Measurements from ENCODE around the gene TULP3. TPM values are rescaled to one million over a fixed set of nuclear protein-coding genes. Genes with fewer than 3 reads are reported as not detected.

TULP3 gene
- total RNA-seq, 1 experiment from 2014 or later = 17.6 TPM

DNA sequence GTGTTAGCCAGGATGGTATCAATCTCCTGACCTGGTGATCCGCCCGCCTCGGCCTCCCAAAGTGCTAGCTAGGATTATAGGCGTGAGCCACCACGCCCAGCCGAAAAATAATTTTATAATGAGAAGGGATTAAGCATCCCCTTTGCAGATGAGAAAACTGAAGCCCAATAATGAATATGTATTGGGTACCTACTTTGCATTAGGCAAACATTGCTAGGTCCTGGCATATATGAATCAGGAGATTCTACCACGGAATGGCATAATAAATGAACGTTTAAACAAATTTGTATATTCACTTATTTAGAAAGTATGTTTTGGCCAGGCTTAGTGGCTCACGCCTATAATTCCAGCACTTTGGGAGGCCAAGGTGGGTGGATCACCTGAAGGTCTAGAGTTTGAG, 32.4 kb downstream of the TULP3 start:
- DNase-seq (ENCODE audit: extremely low read depth, low read depth) = no peak

DNA sequence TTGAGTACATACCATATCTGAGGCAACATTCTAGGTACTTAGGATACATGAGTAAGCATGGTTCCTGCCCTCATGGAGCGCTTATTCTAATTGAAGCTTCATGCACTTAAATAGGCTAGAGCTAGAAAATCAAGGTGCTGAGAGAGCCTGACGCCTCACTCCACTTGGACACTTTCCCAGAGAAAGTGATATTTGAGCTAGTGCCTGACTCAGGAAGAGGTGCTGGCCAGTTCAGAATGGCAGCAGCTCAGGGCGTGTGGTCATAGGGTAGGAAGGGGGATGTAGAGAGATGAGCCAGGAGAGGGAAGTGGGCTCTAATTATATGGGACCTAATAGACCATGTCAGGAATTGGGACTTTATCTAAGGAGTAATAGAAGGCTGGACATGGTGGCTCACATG, 33.3 kb downstream of the TULP3 start:
- no peak for DNase-seq (ENCODE audit: extremely low read depth, low read depth)

DNA sequence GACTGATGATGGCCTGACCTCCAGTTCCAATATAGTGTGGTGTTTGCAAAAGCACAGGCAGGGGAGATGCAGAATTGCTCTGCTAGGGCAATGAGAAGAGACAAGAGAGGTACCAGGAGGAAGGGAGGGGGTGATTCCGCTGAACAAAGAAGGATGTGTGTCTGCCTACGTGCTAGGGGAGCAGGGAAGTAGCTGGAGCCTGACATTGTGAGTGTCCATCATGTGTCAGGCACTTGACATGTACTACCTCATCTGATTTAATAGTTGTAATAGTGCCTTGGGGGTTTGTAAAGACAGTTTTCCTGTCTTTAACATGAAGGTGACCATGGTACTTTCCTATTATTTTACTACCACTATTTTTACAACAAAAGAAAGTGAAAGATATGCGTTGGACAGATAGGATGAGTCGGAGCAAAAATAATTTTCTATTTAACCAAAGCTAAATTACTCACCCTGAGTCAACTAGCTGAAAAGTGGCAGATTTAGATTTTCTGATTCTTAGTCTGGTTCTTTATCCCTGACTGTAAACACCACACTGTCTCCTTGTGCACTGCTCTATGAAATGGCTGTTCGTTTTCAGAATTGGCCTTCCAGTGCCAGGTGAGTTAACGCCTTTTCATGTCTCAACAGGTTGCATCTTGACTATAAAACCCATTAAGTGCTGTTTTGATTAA, 34.8 kb downstream of the TULP3 start:
- DNase-seq (ENCODE audit: extremely low read depth, low read depth) = no peak

DNA sequence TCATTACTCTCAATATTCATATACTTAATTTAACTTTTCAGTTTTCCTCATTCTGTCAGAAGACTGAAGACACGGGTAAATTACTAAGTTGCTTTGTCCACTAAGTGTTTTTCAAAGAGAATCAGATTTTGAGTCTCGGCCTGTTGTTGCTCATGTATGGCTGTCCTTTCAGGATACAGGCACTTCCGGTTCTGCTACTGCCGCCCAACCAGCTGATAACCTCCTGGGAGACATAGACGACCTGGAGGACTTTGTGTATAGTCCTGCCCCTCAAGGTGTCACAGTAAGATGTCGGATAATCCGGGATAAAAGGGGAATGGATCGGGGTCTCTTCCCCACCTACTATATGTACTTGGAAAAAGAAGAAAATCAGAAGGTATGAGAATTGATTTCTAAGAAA, 40.2 kb downstream of the TULP3 start:
- DNase-seq (ENCODE audit: extremely low read depth, low read depth) = no peak

DNA sequence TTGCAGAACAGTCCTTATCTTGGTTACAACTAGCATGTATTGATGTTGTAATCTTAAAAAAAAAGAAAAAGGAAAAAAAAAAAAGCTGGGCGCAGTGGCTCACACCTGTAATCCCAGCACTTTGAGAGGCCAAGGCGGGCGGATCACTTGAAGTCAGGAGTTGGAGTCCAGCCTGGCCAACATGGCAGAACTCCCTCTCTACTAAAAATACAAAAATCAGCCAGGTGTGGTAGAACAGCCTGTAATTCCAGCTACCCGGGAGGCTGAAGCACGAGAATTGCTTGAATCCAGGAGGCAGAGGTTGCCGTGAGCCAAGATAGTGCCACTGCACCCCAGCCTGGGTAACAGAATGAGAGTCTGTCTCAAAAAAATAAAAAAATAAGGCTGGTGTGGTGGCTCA, 42.9 kb downstream of the TULP3 start:
- no peak for DNase-seq (ENCODE audit: extremely low read depth, low read depth)

DNA sequence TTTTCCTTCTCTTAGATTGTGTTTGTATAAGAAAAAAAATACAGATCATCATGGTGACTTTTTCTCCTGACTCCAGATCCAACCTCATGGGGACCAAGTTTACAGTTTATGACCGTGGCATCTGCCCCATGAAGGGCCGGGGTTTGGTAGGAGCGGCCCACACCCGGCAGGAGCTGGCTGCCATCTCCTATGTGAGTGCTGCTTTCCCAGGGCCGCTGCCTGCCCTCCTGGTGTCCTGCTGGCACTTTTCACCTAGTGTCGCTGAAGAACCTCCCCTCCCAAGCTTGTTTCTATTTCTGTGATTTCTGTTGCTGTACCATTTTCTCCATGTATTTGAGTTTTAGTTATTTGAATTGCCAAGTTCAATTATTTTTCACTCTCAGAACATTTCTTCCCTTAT, 43.7 kb downstream of the TULP3 start:
- DNase-seq (ENCODE audit: extremely low read depth, low read depth) = no peak

DNA sequence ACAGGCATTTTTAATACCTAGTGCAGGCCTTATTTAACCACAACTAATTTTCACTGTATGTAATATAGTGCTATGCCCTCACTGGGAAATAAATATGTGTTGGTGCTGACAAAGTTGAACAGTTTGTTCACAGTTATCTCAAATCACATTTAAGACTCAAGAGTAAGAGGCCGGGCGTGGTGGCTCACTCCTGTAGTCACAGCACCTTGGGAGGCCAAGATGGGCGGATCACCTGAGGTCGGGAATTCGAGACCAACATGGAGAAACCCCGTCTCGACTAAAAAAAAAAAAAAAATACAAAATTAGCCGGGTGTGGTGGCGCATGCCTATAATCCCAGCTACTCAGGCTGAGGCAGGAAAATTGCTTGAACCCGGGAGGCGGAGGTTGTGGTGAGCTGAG, 45.6 kb downstream of the TULP3 start:
- DNase-seq (ENCODE audit: extremely low read depth, low read depth) = no peak

DNA sequence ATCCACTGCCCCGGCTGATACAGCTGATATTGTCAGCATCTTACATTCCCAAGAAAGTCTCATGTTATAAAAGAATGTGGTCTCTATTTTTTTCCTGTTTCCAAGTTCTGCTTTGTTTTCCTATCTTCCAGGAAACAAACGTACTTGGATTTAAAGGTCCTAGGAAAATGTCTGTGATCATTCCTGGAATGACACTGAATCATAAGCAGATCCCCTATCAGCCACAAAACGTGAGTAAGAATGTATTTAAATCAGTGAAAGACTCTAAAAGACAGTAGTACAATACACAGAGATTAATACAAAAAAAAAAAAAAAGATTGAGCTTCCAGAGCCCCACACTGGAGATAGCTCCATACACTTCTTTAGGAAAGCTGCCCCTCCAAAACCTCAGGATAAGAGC, 46.8 kb downstream of the TULP3 start:
- no peak for DNase-seq (ENCODE audit: extremely low read depth, low read depth)

DNA sequence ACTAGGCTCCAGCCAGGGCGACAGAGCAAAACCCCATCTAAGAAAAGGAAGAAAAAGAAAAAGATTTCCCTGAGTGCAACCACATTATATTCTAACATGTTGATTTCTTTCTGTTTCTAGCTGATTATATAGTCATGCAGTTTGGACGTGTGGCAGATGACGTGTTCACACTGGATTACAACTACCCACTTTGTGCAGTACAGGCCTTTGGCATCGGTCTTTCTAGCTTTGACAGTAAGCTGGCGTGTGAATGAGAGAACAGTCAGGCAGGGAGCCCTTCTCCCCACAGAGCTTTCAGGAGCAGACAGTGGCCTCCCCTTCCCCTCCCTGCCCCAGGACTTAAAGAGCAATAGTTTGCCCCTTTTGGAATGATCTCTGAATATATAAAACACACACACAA, 48.5 kb downstream of the TULP3 start:
- no peak for DNase-seq (ENCODE audit: extremely low read depth, low read depth)

DNA sequence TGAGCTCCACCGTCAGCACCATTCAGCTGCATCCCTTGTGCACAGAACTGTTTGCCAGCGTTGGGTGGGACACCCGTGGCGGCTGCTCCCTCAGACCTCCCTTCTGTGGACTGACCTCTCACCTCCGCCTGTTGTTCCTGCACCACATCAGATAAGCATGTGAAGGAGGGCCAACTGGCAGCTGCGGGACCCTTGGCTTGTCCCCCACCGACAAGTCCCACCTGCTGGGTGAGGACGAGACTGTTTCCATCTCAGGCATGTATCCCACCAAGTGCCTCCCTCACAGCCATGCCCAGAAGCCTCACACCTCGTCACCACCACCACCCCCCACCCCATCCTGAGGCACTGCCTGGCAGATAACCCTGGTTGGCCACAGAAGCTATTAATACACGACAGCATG, 49.9 kb downstream of the TULP3 start:
- DNase-seq (ENCODE audit: extremely low read depth, low read depth) = no peak

DNA sequence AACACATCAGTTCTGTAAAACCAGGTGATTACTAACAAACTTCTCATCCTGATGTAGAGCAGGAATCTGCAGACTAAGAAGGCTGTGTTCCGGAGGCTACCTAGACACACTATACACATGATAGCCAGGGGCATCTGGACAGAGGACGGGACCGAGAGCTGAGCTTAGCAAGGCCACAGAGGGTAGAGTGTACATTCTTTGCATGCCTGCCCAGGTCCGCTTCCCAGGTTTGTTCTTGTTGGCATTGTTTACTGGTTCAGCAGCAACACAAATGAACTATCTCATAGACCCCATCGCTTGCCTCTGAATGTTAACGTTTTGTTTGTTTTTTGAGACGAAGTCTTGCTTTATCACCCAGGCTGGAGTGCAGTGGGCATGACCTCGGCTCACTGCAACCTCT, 50.8 kb downstream of the TULP3 start:
- no peak for DNase-seq (ENCODE audit: extremely low read depth, low read depth)

DNA sequence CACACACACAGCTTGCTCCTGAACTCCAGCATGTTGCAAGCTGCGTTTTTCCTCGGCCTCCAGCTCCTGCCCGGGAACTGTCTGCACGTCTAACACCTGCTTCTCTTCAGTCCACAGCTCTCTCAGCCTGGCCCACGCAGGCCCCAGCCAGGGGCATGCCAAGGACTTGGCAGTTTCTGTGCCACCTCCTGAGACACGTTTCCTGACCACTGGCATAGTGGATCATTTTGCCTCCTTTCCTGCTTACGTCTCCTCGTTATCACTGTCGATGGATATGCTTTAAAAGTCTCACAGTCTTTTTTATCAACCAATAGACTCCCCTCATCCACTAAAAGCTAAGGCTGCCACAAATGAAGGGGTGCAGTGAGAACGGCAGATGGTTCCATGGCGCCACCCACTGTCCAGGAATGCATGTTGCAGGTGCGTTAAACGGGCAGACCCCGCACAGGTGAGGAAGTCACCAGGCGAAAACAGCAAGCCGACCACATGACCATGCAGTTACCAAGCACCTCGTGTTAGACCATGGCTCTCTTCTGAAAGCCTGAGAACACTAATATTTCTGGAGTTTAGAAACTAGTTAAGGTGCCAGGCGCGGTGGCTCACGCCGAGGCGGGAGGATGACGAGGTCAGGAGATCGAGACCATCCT, 53.8 kb downstream of the TULP3 start:
- peak; percentile 31 for DNase-seq (ENCODE audit: extremely low read depth, low read depth)

DNA sequence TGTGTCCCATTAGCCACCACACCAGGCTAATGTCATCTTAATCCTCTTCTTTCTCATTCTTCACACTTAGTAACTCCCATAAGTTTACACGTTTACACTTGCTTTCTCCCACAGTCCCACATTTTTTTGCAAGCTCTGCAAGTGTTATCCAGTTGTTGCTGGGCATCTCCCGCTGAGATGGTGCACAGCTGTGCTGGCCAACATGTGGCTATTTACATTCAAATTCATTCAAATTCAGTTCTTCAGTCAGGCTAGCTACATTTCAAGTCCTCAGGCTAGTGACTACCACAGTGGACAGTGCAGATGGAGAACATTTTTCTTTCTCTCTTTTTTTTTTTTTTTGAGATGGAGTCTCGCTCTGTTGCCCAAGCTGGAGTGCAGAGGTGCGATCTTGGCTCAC, 58.7 kb downstream of the TULP3 start:
- DNase-seq (ENCODE audit: extremely low read depth, low read depth) = no peak

DNA sequence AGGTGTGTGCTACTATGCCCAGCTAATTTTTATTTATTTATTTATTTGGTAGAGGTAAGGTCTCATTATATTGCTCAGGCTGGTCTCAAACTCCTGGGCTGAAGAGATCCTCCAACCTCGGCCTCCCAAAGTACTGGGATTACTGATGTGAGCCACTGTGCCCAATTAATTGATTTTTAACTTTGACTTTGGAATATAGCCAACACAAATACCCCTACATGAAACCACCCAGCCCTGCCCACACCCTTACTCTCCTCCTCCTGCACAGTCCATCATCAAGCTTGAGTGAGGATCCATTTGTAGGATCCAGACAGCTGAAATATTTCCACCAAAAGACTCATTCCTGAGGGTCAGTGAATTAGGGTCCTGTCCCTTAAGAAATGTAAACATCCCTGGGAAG, 65.2 kb downstream of the TULP3 start:
- no peak for DNase-seq (ENCODE audit: extremely low read depth, low read depth)

DNA sequence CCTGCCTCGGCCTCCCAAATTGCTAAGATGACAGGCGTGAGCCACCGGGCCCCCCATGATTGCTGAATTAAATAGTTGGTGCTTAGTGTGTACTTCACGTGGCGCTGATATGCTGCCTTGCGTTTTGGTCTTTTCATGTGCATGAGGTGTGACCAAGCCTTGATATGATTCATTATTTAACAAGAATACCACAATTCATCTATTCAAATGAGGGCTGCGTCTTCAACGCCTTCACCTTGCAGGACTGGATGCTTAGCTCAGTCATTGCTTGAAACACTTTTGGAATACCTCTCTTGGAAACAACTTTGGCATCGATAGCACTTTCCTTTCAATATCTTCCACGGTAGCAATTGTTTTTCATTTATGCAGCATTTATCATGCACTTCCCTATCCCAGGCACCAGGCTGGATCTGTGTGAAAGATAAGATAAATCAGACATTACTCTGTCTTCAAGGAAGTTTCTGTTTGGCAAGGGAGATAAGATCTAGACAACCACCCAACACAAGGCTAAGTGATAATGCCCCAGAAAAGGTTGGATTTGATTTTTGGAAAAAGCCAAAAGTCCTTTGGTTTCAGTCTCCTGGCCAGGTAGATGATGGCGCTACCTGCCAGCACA, 67.2 kb downstream of the TULP3 start:
- no peak for DNase-seq (ENCODE audit: extremely low read depth, low read depth)

DNA sequence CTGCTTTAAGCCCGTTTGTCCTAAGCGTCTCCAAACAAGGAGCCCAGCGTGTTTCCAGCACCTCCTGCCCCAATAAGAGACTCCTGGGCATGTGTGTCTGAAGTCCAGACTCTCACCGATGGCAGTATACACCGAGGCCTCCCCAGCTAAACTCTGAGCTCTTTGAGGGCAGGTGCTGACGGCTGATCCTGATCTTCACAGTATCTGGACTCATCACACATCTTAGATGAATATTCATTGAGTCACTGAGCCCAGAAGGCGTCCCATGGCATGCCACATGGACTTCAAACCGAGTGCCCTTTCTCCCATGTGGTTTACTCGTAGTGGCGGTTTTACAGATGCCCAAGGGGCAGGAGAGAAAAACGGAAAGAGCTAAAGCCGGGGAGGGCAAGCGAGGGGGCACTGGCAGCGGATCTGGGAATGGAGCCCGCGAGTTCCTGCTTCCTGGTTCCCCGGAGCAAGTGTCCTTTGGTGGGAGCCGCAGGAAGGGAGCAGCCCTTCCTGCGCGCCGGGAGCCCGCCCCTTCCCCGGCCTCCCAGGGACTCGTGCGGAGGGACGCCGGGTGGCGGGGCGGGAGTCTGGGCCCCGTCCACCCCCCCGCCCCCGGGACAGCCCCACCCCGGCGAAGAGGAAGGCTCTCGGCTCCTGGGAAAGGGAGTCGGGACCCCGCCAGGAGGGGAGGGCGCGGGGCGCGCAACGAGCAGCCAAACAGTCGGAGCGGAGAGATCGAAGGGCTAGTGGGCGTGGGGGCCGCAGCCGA, 67.9 kb downstream of the TULP3 start:
- DNase-seq (ENCODE audit: extremely low read depth, low read depth) = peak; percentile 46

DNA sequence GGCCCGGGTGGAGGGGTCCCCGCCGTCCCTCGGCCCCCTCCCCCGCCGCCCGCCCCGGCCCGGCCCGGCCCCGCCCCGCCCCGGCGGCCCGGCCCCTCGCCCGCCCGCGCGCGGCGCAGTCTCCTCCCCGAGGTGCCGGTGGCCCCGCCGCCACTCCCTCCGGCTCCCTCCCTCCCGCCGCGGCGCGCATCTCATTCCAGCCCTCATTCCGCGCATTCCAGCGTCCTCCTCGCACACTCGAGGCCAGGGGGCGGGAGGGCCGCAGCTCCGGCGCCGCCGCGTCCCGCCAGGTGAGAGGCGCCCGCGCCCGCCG, 68.5 kb downstream of the TULP3 start, which contains the start of gene TEAD4:
TEAD4 (plus strand) TSS at position 206 of the 313 bp plus-strand sequence.
- DNase-seq (ENCODE audit: extremely low read depth, low read depth) = peak; percentile 65

DNA sequence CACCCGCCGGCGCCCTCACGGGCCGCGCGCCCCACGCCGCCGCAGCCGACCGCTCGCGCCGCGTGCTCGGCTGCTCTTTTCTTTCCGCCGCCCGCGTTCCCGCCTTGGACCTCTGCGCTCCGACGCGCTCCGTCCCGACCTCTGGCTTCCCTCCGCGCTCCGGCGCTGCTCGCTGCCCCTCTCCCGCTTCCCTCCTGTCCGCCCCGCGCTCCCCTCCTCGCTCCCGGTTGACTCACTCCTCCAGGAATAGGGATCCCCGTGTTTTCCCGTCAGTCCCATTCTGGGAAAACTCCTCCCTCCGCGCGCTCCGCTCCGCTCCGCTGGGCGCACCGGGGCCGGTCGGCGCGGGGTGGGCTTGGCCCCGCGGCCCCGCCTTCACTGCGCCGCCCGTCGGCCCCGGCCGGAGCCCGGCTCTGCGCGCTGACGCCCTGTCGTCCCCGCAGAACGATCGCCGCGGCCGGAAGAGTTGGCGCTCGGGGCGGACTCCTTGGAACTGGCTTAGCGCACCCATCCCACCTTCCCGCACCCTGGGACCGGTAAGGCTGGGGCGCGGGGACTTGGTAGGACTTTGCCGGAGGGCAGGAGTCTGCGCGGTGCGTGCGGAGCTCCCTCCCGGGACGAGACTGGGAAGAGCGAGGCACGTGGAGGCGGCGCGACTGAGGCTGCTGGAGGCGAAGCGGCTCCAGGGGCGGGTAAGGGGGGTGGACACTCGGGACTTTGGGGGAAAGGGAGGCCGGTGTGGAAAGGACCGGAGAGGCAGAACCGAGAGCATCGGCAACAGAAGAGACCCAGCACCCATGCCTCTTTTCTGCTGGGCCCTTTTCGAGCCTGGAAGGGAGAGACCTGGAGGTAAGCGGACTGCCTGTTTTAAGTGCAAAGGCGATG, 69.1 kb downstream of the TULP3 start:
- peak; percentile 14 for DNase-seq (ENCODE audit: extremely low read depth, low read depth)

DNA sequence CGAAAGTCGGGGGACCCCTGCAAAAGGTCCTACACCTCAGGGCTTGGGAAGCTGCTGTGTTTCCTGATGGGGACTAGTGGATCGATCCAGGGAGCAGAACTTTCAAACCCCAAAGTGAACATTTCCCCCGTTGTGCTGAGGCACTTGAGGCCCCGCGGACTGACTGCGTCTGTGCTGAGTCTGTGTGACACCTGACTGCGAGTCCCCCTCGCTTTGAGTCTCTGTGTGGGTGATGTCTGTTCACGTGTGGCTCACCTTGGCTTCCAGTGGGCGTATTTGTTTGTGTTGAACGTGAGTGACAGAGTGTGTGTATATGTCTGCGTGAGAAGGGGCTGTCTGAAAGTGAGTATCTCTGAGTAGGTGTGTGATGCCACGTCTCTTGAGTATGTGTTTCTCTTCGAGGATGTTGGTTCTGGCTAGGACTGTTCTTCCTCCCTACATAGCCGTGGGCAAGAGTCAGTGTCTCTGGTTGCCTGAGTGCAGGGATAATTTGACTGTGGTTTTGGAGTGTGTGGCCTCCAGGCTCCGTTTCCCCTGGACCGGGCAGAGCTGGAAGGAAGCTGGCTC, 69.8 kb downstream of the TULP3 start:
- DNase-seq (ENCODE audit: extremely low read depth, low read depth) = no peak

DNA sequence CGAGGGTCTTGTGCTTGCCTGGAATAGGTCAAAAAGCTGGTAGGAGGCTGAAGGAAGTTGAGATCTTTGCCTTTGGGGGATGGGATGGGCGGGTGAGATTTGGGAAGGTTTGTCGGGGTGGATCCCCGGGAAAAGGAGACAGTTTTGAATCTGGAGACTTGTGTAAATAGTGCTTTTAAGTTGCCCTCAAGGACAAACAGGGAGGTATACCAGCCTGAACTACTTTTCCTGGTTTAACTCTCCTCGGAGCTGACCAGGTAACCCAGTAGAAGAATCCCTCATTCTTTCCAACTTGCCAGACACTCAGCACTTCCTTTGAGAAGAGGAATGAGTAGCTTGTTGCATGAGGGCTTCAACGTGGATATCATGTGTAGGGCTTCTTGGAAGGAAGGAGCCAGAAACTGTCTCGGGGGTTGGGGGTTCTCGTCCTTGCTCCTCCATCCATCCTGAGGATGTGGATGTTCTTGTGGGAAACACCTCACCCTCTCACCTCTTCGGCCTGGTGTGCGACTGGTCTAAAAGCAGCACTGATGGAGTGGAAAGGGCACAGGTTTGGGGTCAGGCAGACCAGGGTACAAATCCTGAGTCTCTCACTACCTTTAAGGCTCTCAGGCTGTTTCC, 70.4 kb downstream of the TULP3 start:
- DNase-seq (ENCODE audit: extremely low read depth, low read depth) = no peak
